Lung (tissue), 12 donors: ENCODE measurements around the gene PIK3CG. TPM values are rescaled to one million over a fixed set of nuclear protein-coding genes. Genes with fewer than 3 reads are reported as not detected.

Experiments used
- ATAC-seq: fragments of 200-7000 bp; cut with Tn5 transposase; one replicate; pipeline ENCODE4 v1.9.1; 2020; ENCODE audit warnings: moderate number of reproducible peaks; ENCODE audit not compliant: insufficient read depth, low FRiP score
- DNase-seq, 3 donors: peaks; one replicate each; pipeline ENCODE4 v3.0.0-alpha.2; 2013 to 2017
- H3K27ac ChIP-seq, 2 donors: one replicate each; pipeline ENCODE4 v1.5.1; 2013; ENCODE audit warnings: mild to moderate bottlenecking in 2 of 2, moderate library complexity in 2 of 2, control low read depth in 1 of 2, inconsistent platforms in 1 of 2, low read depth in 1 of 2, low read length in 1 of 2
- H3K27me3 ChIP-seq, 3 donors: one replicate each; pipeline ENCODE4 v1.5.1; 2013; ENCODE audit warnings: low read length in 2 of 3; ENCODE audit not compliant: control insufficient read depth in 3 of 3, insufficient read depth in 3 of 3
- H3K36me3 ChIP-seq, 4 donors: one replicate each; pipeline ENCODE4 v1.5.1; 2013; ENCODE audit warnings: low read length in 4 of 4, mild to moderate bottlenecking in 1 of 4, moderate library complexity in 1 of 4; ENCODE audit not compliant: control insufficient read depth in 4 of 4, insufficient read depth in 4 of 4
- H3K4me1 ChIP-seq, 5 donors: one replicate each; pipeline ENCODE4 v1.5.1; 2013; ENCODE audit warnings: low read length in 5 of 5, mild to moderate bottlenecking in 2 of 5, moderate library complexity in 1 of 5; ENCODE audit not compliant: control insufficient read depth in 5 of 5, insufficient read depth in 5 of 5
- H3K4me3 ChIP-seq: one replicate; pipeline ENCODE4 v1.5.1; 2013; ENCODE audit warnings: mild to moderate bottlenecking, control low read depth, moderate library complexity
- H3K9ac ChIP-seq, 2 donors: one replicate each; pipeline ENCODE4 v1.5.1; 2013; ENCODE audit warnings: low read length in 2 of 2, control low read depth in 1 of 2; ENCODE audit not compliant: insufficient read depth in 1 of 2
- H3K9me3 ChIP-seq, 4 donors: one replicate each; pipeline ENCODE4 v1.5.1; 2013; ENCODE audit warnings: low read length in 3 of 4, mild to moderate bottlenecking in 1 of 4, moderate library complexity in 1 of 4; ENCODE audit not compliant: control insufficient read depth in 4 of 4, insufficient read depth in 3 of 4
- CTCF ChIP-seq: IDR thresholded peaks from 2 replicates; pipeline ENCODE4 v1.5.1; 2012; ENCODE audit warnings: mild to moderate bottlenecking; ENCODE audit errors: control extremely low read depth, extremely low read depth
- WGBS, 2 donors: extraction: QIAGEN DNeasy Blood & Tissue Kit; methylation state at CpG; one replicate each; pipeline ENCODE4 v1.1.7; 2013; 5-methylcytosine and 5-hydroxymethylcytosine counted together
- polyA plus RNA-seq, 2 donors: library from polyadenylated mRNA; stranded (reverse); fragments of 200-250 nt; gene quantifications; one replicate each; pipeline ENCODE4 v1.2.1, GENCODE V29; 2013
- total RNA-seq, 2 donors: library from RNA; depleted of rRNA in 1 of 2; stranded (reverse); fragments of >200 nt in 1 of 2; gene quantifications; one replicate each; pipeline ENCODE4 v1.2.1, GENCODE V29; 2014 to 2021
- donor health status: control.
- donor health status: control.
- donor health status: Bipolar disorder and iron deficiency.
- donor health status: healthy.
- donor health status: DM: yes; HTN: yes; CAD: no.

PIK3CG gene
- total and polyA plus RNA-seq, 4 donors: 0.61 to 10.8 (median 6.8) TPM

GRCh38 chr7:106862317-106863089 is 2.6 kb upstream of the PIK3CG start:
- no peak overlapping the region for H3K27ac ChIP-seq
- no peaks in the 10 kb centered on the region for H3K9me3 ChIP-seq
- WGBS, 2 donors: 51 to 75% methylated on average over 8 of the region's 8 CpGs
- no peak overlapping the region for H3K4me3 ChIP-seq
- H3K9ac ChIP-seq: no peak overlapping the region
- no peaks in the 10 kb centered on the region for H3K27me3 ChIP-seq
- TF ChIP-seq CTCF: no peak
- no peaks in the 10 kb centered on the region for H3K36me3 ChIP-seq
- peaks cover 0 to 10% (median 3%) of the 10 kb centered on the region in 5 donors for H3K4me1 ChIP-seq
- DNase-seq: peak in 1 of 3 donors; percentile 23
- no peak for ATAC-seq

GRCh38 chr7:106863274-106863997 is 1.6 kb upstream of the PIK3CG start:
- no peak for DNase-seq
- Histone ChIP-seq H3K4me3 (no peak overlapping the region), H3K9ac (no peak overlapping the region), H3K27me3 (no peaks in the 10 kb centered on the region), H3K4me1 (peaks cover 0 to 10% (median 3%) of the 10 kb centered on the region in 5 donors), H3K9me3 (peaks cover 0 to 4% (median 0%) of the 10 kb centered on the region in 4 donors), H3K27ac (no peak overlapping the region), H3K36me3 (no peaks in the 10 kb centered on the region)
- TF ChIP-seq CTCF: no peak
- no peak for ATAC-seq
- 39 to 52% methylated on average over 3 of the region's 3 CpGs for WGBS, 2 donors

GRCh38 chr7:106864298-106865081 is 592 bp upstream of the PIK3CG start:
- H3K27me3 ChIP-seq: no peaks in the 10 kb centered on the region
- peak in 1 of 3 donors; percentile 3 for DNase-seq
- H3K9ac ChIP-seq: no peak overlapping the region
- H3K4me1 ChIP-seq: peaks cover 0 to 7% (median 0%) of the 10 kb centered on the region in 5 donors
- H3K27ac ChIP-seq: no peak overlapping the region
- H3K9me3 ChIP-seq: peaks cover 0 to 5% (median 0%) of the 10 kb centered on the region in 4 donors
- WGBS, 2 donors: 69 to 73% methylated on average over 2 of the region's 2 CpGs
- ATAC-seq: no peak
- H3K4me3 ChIP-seq: no peak overlapping the region
- TF ChIP-seq CTCF: no peak
- H3K36me3 ChIP-seq: no peaks in the 10 kb centered on the region
